HCT116 (cell line): ENCODE results near the gene PAK1IP1. TPM values are rescaled to one million over a fixed set of nuclear protein-coding genes. Genes with fewer than 3 reads are reported as not detected.

Source experiments
- ATAC-seq: fragments of 200-7000 bp; cut with Tn5 transposase; 2 replicates; pipeline ENCODE4 v1.9.1; 2020; ENCODE audit warnings: mild to moderate bottlenecking, moderate library complexity
- BruUV-seq: library from RNA; stranded (reverse); fragments of 400-500 nt; replicated peaks from 2 replicates; lab custom pipeline; 2021; lab: Mats Ljungman, UMichigan
- CTCF ChIA-PET: fragments of 300-600 bp; sonication (Branson Sonifier 250); formaldehyde crosslinking; loops from one replicate; lab custom pipeline; 2021; ENCODE audit warnings: antibody characterized with exemption; lab: Charles Lee
- POLR2A ChIA-PET: fragments of 300-600, 350-600 bp; sonication (Branson Sonifier 250); formaldehyde crosslinking; loops from one replicate; lab custom pipeline; 2021; ENCODE audit warnings: antibody characterized with exemption; lab: Charles Lee
- RAD21 ChIA-PET, 2 experiments: fragments of 300-600 bp; sonication (Branson Sonifier 250); formaldehyde crosslinking; loops; one replicate each; lab custom pipeline; 2023; ENCODE audit warnings: low total read pairs in 2 of 2; ENCODE audit not compliant: uncharacterized antibody in 2 of 2, unreplicated experiment in 2 of 2, low non-redundant PET in 1 of 2; lab: Charles Lee
- DNase-seq: peaks from one replicate; pipeline ENCODE4 v3.0.0-alpha.2; 2010; ENCODE audit warnings: low read depth, low spot score
- H2AFZ ChIP-seq: fragments of 200-600 bp; shearing (Covaris generic), sonication (generic); 2 replicates; pipeline ENCODE4 v1.6.1; 2017; ENCODE audit warnings: low read depth, mixed run types, mixed read lengths, antibody characterized with exemption, low read length; ENCODE audit not compliant: poor library complexity, severe bottlenecking
- H3K27ac ChIP-seq: 2 replicates; pipeline ENCODE4 v1.5.1; 2012; ENCODE audit warnings: low read depth, low read length
- H3K27me3 ChIP-seq: fragments of 200-600 bp; sonication (generic); 2 replicates; pipeline ENCODE4 v1.6.1; 2016; ENCODE audit warnings: mixed run types, low read length, mixed read lengths; ENCODE audit not compliant: insufficient read depth
- H3K36me3 ChIP-seq, 2 experiments: fragments of 200-500 bp in 1 of 2; fragments of 200-600 bp in 1 of 2; sonication (Bioruptor generic) in 1 of 2; sonication (generic) in 1 of 2; 2 replicates each; pipeline versions ENCODE4 v1.5.1 to v1.6.1; 2014 to 2016; ENCODE audit warnings: low read length in 2 of 2, inconsistent platforms in 1 of 2, mixed read lengths in 1 of 2, mixed run types in 1 of 2; ENCODE audit not compliant: insufficient read depth in 2 of 2, control insufficient read depth in 1 of 2
- H3K4me1 ChIP-seq, 2 experiments: fragments of 200-600 bp in 1 of 2; sonication (generic) in 1 of 2; 2 replicates each; pipeline versions ENCODE4 v1.5.1 to v1.6.1; 2012 to 2017; ENCODE audit warnings: low read length in 2 of 2, inconsistent platforms in 1 of 2, mild to moderate bottlenecking in 1 of 2, mixed read lengths in 1 of 2, mixed run types in 1 of 2, moderate library complexity in 1 of 2; ENCODE audit not compliant: insufficient read depth in 2 of 2, control insufficient read depth in 1 of 2
- H3K4me2 ChIP-seq: fragments of 200-600 bp; sonication (generic); 2 replicates; pipeline ENCODE4 v1.6.1; 2017; ENCODE audit warnings: mixed run types, low read length, mixed read lengths
- H3K4me3 ChIP-seq, 2 experiments: fragments of 200-600 bp in 1 of 2; sonication (generic) in 1 of 2; replicated peaks in 1 of 2; 2 replicates each; pipeline ENCODE4 v1.5.1; 2011 to 2016; ENCODE audit warnings: low read length in 2 of 2, control low read depth in 1 of 2, low read depth in 1 of 2, mild to moderate bottlenecking in 1 of 2, mixed read lengths in 1 of 2, mixed run types in 1 of 2
- H3K79me2 ChIP-seq: fragments of 200-600 bp; sonication (generic); 2 replicates; pipeline ENCODE4 v1.6.1; 2017; ENCODE audit warnings: mild to moderate bottlenecking, mixed run types, low read length, moderate library complexity, mixed read lengths; ENCODE audit not compliant: insufficient read depth
- H3K9ac ChIP-seq: fragments of 200-600 bp; sonication (generic); 2 replicates; pipeline ENCODE4 v1.6.1; 2016; ENCODE audit warnings: low read length, mixed read lengths
- H3K9me2 ChIP-seq: fragments of 200-600 bp; sonication (generic), shearing (Covaris generic); 2 replicates; pipeline ENCODE4 v1.6.1; 2017; ENCODE audit warnings: mixed run types, mild to moderate bottlenecking, moderate library complexity; ENCODE audit not compliant: insufficient read depth
- H3K9me3 ChIP-seq, 2 experiments: fragments of 200-500 bp in 1 of 2; fragments of 200-600 bp in 1 of 2; sonication (Bioruptor generic) in 1 of 2; sonication (generic) in 1 of 2; 2 replicates each; pipeline ENCODE4 v1.6.1; 2014 to 2017; ENCODE audit warnings: low read length in 2 of 2, mixed read lengths in 2 of 2, inconsistent platforms in 1 of 2, low read depth in 1 of 2, mild to moderate bottlenecking in 1 of 2, mixed run types in 1 of 2, moderate library complexity in 1 of 2; ENCODE audit not compliant: control insufficient read depth in 1 of 2, insufficient read depth in 1 of 2
- H4K20me1 ChIP-seq: fragments of 200-600 bp; sonication (generic), shearing (Covaris generic); 2 replicates; pipeline ENCODE4 v1.6.1; 2017; ENCODE audit warnings: mixed run types, mild to moderate bottlenecking, moderate library complexity; ENCODE audit not compliant: insufficient read depth
- ATF3 ChIP-seq: IDR thresholded peaks from 2 replicates; pipeline ENCODE4 v1.6.1; 2012
- CBX3 ChIP-seq: IDR thresholded peaks from 2 replicates; pipeline ENCODE4 v1.6.1; 2012; ENCODE audit warnings: low read depth
- EGR1 ChIP-seq: IDR thresholded peaks from 2 replicates; pipeline ENCODE4 v1.6.1; 2012; ENCODE audit warnings: low read depth
- ELF1 ChIP-seq: IDR thresholded peaks from 2 replicates; pipeline ENCODE4 v1.6.1; 2012; ENCODE audit warnings: low read depth, borderline replicate concordance
- FOSL1 ChIP-seq: IDR thresholded peaks from 2 replicates; pipeline ENCODE4 v1.6.1; 2012; ENCODE audit warnings: low read depth
- POLR2A ChIP-seq: IDR thresholded peaks from 2 replicates; pipeline ENCODE4 v1.7.0; 2011; ENCODE audit warnings: borderline replicate concordance; ENCODE audit not compliant: insufficient read depth, insufficient read length; ENCODE audit errors: extremely low read depth
- POLR2AphosphoS5 ChIP-seq: IDR thresholded peaks from 2 replicates; pipeline ENCODE4 v1.6.1; 2011; ENCODE audit warnings: mild to moderate bottlenecking, low read depth, low read length, moderate library complexity
- SP1 ChIP-seq: IDR thresholded peaks from 2 replicates; pipeline ENCODE4 v1.6.1; 2012; ENCODE audit warnings: low read depth
- SRF ChIP-seq: IDR thresholded peaks from 2 replicates; pipeline ENCODE4 v1.6.1; 2012; ENCODE audit warnings: low read depth
- TCF7L2 ChIP-seq: IDR thresholded peaks from 2 replicates; pipeline ENCODE4 v1.7.0; 2011; ENCODE audit warnings: borderline replicate concordance, inconsistent platforms; ENCODE audit not compliant: insufficient read depth, insufficient read length; ENCODE audit errors: extremely low read depth
- YY1 ChIP-seq: IDR thresholded peaks from 2 replicates; pipeline ENCODE4 v1.6.1; 2011; ENCODE audit warnings: low read length, low read depth, moderate library complexity, mild to moderate bottlenecking; ENCODE audit not compliant: insufficient replicate concordance; ENCODE audit errors: extremely low read depth
- ZNF274 ChIP-seq: fragments of 200-500 bp; sonication (Bioruptor generic); IDR thresholded peaks from 2 replicates; pipeline ENCODE4 v1.6.1; 2014; ENCODE audit warnings: mild to moderate bottlenecking, low read depth, low read length, inconsistent platforms
- intact Hi-C: fragments of 100-400 bp; cut with micrococcal nuclease; formaldehyde crosslinking; loops from 2 replicates; pipeline ENCODE4 v1.10.0; 2022
- total RNA-seq: library from RNA; stranded (reverse); gene quantifications from one replicate; pipeline ENCODE4 v1.2.1, GENCODE V29; 2021; ENCODE audit not compliant: unreplicated experiment

Gene PAK1IP1
- total RNA-seq, 1 experiment from 2014 or later: 24.3 TPM

- no TSS peak for BruUV-seq
- POLR2A ChIA-PET: no interaction called here
- intact Hi-C loops: no loop called here
Measured at GRCh38 chr6:10725716-10726115, 30.9 kb downstream of the PAK1IP1 start.

GRCh38 chr6:10730254-10730653, 35.5 kb downstream of the PAK1IP1 start:
- no peak for ATAC-seq
- CTCF ChIA-PET: no interaction called here

More at GRCh38 chr6:10725716-10726115, 30.9 kb downstream of the PAK1IP1 start:
- CTCF ChIA-PET: no interaction called here
- Histone ChIP-seq H3K9ac (no peak overlapping the region), H3K4me1 (peaks cover 12 to 21% of the 10 kb centered on the region in 2 experiments; a peak in 3 of 4 replicates), H2AFZ (no peak overlapping the region), H3K27ac (no peak overlapping the region), H3K36me3 (peaks cover 6 to 9% of the 10 kb centered on the region in 2 experiments; a peak in 2 of 4 replicates), H3K79me2 (peaks cover 12% of the 10 kb centered on the region), H3K27me3 (no peaks in the 10 kb centered on the region), H3K4me2 (no peak overlapping the region), H4K20me1 (no peaks in the 10 kb centered on the region), H3K9me3 (no peaks in the 10 kb centered on the region), H3K9me2 (no peaks in the 10 kb centered on the region), H3K4me3 (no peak overlapping the region)
- DNase-seq (no peak), ATAC-seq (no peak)
- TF ChIP-seq FOSL1: no peak
- no peak for TF ChIP-seq SRF
- no peak for TF ChIP-seq YY1
- no peak for TF ChIP-seq TCF7L2
- no peak for TF ChIP-seq ATF3
- no peak for TF ChIP-seq ELF1
- no peak for TF ChIP-seq CBX3
- TF ChIP-seq SP1: no peak
- TF ChIP-seq ZNF274: no peak
- RAD21 ChIA-PET: no interaction called here

More at GRCh38 chr6:10730254-10730653, 35.5 kb downstream of the PAK1IP1 start:
- no peak overlapping the region for H3K4me2 ChIP-seq
- BruUV-seq: no TSS peak
- H3K27ac ChIP-seq: no peak overlapping the region
- no peak overlapping the region for H2AFZ ChIP-seq
- H4K20me1 ChIP-seq: no peaks in the 10 kb centered on the region
- H3K36me3 ChIP-seq: peaks cover 10 to 15% of the 10 kb centered on the region in 2 experiments; a peak in 3 of 4 replicates
- POLR2A ChIA-PET: no interaction called here
- no peaks in the 10 kb centered on the region for H3K79me2 ChIP-seq
- DNase-seq: no peak
- H3K27me3 ChIP-seq: no peaks in the 10 kb centered on the region
- no peaks in the 10 kb centered on the region for H3K9me3 ChIP-seq
- RAD21 ChIA-PET: no interaction called here
- no peak for TF ChIP-seq EGR1
- no peak for TF ChIP-seq CBX3
- no peak for TF ChIP-seq POLR2AphosphoS5
- TF ChIP-seq POLR2A: no peak
- no peaks in the 10 kb centered on the region for H3K9me2 ChIP-seq
- H3K4me1 ChIP-seq: peaks cover 19 to 23% of the 10 kb centered on the region in 2 experiments
- intact Hi-C loops: no loop called here
- H3K4me3 ChIP-seq: no peak overlapping the region
- no peak overlapping the region for H3K9ac ChIP-seq
